Right ventricle myocardium superior (tissue), 1 donor: ENCODE data around the gene PROM2. TPM values are rescaled to one million over a fixed set of nuclear protein-coding genes. Genes with fewer than 3 reads are reported as not detected.

ENCODE experiments used
- ATAC-seq: fragments of 200-7000 bp; cut with Tn5 transposase; one replicate; pipeline ENCODE4 v1.9.1; 2020; ENCODE audit warnings: mild to moderate bottlenecking; ENCODE audit not compliant: poor library complexity
- DNase-seq: peaks from one replicate; pipeline ENCODE4 v3.0.0-alpha.2; 2020
- intact Hi-C: fragments of 100-400 bp; cut with DNase I; formaldehyde crosslinking; loops from one replicate; pipeline ENCODE4 v1.11.2; 2022
- total RNA-seq: library from RNA; stranded (reverse); fragmentation: NEBNext Ultra II Directional; extraction: Animal tissue kit (Norgen Biotek cat#: 25700); gene quantifications from one replicate; pipeline ENCODE4 v1.2.1, GENCODE V29; 2021
- donor health status: DM: no; HTN: yes; CAD: no; lungs with severe emphysema.

PROM2 gene
- total RNA-seq, 1 donor from 2014 or later: 0.54 TPM

- ATAC-seq: no peak
- DNase-seq: no peak
- intact Hi-C loops: no loop called here
These were observed 54.3 kb downstream of the PROM2 start for GRCh38 chr2:95328358-95329125.

- no peak for ATAC-seq
- intact Hi-C loops: no loop called here
- DNase-seq: no peak
These were observed 55.2 kb downstream of the PROM2 start for GRCh38 chr2:95329401-95329800.

DNA sequence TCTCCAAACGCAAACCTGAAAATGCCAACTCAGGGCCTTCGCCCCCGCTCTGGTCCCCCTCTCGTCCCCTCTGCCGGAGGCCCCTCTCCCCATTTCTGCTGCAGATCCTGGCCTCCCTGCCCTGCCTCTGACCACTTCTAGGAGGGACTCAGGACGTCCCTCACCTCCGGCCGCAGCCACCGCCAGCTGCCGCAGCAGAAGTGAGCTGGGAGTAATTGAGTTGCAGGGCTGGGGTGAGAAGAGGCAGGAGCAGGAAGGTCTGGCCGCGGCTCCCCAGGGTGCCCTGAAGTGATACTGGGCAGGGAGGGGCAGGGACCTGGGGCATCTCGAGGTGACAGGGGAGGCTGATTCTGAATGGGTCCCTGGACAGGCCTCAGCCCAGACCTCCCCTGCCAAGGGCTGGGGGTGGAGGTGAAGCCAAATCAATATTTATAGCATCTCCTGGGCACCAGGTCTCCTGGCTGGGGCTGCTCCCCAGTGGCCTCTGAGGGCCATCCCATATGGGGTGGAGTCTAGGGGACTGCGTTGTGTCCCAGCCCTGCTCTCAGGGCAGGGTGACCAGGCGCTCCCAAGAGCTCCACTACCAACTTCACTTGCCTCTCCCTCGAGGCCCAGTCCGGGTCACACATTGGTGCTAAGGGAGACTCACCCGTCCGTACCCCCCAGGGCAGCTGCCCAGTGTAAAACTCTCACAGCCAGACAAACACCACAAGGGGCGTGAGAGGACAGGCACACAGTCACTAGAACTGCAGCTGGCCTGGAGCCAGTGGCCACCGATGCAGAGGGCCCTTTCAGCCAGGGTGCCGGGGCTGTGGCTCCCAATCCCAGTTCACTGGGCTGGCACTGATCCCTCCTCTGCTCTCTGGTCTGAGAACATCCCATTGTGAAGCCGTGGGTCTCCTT, 55.9 kb downstream of the PROM2 start:
- intact Hi-C loops: no loop called here
- ATAC-seq: peak; percentile 87
- peak; percentile 57 for DNase-seq

DNA sequence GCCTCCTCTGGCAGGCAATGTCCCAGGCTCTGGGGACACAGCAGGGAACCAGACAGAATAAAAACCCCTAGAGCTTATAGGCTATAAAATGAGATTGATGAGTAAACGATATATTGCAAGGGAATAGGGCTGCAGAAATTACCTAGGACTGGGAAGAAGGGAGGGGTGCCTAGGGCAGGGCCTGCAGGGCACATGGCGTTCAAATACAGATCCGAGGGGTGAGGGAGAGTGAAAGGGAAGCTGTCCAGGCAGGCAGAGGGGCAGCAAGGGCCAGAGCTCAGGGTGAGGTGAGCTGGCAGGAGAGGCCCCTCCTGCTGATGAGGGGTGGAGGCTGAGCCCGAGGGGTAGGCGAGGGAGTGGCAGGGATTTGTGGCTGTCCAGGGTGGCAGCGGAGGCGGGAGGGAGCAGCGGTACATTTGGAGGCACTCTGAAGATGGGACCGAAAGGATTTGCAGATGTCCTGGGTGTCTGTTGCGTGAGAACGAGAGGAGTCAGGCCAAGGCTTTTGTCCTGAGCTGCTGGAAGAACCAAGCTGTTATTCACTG, 56.6 kb downstream of the PROM2 start:
- DNase-seq: no peak
- ATAC-seq: no peak
- intact Hi-C loops: no loop called here

DNA sequence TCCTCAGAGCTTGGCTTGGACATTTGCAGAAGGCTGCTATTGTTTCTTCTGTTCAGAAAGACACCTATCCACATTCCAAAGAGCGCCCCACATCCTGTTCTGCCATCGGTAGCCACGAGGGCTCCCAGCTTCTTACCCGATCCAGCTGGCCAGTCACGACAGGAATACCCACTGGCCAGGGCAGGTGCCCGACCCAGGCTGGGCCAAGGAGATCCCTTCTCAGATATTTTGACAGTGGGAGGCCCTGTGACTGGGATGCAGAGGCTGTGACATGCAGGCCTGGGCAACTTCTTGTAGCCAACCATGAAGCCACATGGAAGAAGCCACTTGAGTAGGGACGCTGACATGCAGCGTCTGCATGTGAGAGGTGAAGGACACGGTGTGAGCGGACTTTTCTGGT, 57.4 kb downstream of the PROM2 start:
- ATAC-seq (no peak), DNase-seq (peak; percentile 17)
- intact Hi-C loops: no loop called here

DNA sequence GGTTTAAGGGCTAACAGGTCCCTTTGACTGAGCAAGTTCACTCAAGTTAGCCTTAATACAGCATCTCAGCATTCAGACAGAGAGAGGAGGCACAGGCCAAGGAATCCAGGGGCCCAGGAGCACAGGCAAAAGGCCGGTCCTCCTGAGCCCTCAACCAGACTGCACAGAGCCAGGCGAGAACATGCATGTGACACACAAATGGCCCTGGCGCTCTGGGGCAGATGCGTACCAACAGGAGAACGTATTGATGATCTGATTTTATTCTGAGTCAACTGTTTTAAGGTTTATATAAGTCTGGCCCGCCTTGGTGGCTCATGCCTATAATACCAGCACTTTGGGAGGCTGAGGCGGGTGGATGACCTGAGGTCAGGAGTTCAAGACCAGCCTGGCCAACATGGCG, 57.8 kb downstream of the PROM2 start:
- ATAC-seq (no peak), DNase-seq (peak; percentile 21)
- intact Hi-C loops: no loop called here

DNA sequence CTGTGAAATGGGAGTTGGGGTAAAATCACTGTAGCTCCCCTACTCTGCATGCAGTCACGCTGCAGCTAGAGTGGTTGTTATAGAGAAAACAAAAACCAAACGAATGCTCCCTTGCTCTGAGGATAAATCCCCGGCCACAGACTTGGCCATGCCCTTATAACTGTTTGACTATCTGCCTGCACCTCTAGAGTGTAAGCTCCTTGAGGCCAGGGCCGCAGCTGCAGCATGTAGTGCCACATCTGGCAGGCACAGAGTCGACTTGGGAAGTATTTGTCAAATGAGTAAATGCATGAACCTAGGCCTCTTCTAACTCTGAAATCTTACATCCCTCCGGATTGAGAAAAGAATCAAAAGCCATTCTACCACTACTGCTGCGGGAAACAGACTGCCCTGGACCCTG, 58.8 kb downstream of the PROM2 start:
- DNase-seq: no peak
- intact Hi-C loops: no loop called here
- ATAC-seq: no peak

- DNase-seq (peak; percentile 21), ATAC-seq (no peak)
These were observed 59.7 kb downstream of the PROM2 start for GRCh38 chr2:95333888-95334338.

DNA sequence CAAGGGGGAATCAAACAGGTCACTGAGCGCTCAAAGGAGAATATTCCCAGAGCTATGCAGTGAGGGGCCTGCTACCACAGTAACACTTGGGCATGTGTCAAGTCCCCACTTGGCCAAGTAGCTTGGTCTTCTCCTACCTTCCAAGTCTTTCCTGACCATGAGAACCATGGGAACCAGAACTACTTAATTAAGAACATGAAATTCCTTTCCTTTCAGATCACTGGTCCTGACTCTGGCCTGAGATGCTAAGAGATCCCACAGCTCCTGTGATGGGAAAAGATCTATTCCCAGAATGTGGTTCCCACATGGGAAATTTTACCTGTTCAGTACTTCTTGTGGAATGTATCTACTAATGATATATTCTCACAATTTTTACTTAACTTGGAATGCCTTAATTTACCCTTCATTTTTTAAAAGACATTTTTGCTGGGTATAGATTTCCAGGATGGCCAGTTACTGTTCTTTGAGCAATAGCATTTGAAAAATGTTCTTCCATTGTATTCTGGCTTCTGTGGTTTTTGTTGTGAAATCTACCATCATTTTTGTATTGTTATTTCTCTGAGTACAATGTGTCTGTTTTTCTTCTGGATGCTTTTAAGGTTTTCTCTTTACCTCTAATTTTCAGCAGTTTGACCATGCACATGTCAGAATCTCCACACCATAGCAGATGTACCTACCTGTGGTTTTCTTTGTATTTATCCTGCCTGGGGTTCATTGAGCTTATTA, 60.8 kb downstream of the PROM2 start:
- intact Hi-C loops: no loop called here
- DNase-seq (no peak), ATAC-seq (no peak)

More at GRCh38 chr2:95333888-95334338, 59.7 kb downstream of the PROM2 start:
- intact Hi-C loops: no loop called here

DNA sequence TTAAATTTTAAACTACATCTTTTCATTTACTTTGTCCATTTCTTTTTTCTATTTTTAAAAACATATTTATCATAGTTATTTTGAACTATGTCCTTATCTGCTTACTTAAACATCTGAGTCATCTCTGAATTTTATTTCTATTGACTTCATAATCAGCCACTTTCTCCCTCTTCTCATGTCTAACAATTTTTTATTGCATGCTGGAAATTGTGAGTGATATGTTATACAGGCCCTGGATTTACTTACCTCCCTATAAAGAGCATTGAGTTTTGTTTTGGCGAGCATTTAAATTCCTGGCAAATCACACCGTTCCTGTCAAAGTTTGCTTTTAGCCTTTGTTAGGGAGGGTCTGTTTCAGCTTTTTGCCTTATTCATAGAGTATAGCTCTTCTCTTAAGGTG, 62.2 kb downstream of the PROM2 start:
- intact Hi-C loops: no loop called here
- DNase-seq (no peak), ATAC-seq (no peak)

DNA sequence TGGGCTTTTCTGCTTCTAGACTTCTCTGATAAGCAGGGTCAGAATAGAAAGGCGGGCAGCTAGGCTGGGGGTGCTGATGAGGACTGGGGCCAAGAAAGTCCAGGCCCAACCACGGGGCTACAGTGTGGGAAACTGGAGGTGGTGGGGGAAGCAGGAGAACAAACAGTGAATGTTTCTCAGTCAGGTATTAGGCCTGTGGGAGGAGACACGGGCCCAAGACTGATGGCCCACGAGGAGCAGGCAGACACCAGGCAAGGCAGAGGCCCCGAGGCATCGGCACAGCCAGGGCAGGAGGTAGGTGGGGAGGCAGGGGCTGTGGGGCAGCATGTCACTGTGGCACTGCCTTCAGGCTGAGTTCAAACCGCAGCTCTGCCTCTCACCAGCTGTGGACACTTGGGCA, 63.6 kb downstream of the PROM2 start:
- ATAC-seq (no peak), DNase-seq (peak; percentile 14)
- intact Hi-C loops: no loop called here

Other genes with a start within 250 kb of the PROM2 start
- gene MAL, start 248.7 kb upstream of the PROM2 start, total RNA-seq: 5.5 TPM
- gene MRPS5, start 152.6 kb upstream of the PROM2 start, total RNA-seq: 77.0 TPM
- gene ZNF514, start 114.6 kb upstream of the PROM2 start, total RNA-seq: 14.7 TPM
- 5.0 TPM for gene ZNF2, start 108.6 kb upstream of the PROM2 start, total RNA-seq
- 2.9 TPM for gene ZNF892, start 66.9 kb upstream of the PROM2 start, total RNA-seq
- 8.4 TPM for gene KCNIP3, start 22.9 kb downstream of the PROM2 start, total RNA-seq
- 39.9 TPM for gene FAHD2A, start 128.3 kb downstream of the PROM2 start, total RNA-seq
- not detected for gene TRIM43B, start 210.3 kb downstream of the PROM2 start, total RNA-seq